AML-193 (cell line): ENCODE data around the gene NHLRC4.

ENCODE experiments used
- DNase-seq, 2 experiments: peaks; one replicate each; lab custom pipeline; 2025; lab: John Stamatoyannopoulos, UW

NHLRC4 gene

DNA sequence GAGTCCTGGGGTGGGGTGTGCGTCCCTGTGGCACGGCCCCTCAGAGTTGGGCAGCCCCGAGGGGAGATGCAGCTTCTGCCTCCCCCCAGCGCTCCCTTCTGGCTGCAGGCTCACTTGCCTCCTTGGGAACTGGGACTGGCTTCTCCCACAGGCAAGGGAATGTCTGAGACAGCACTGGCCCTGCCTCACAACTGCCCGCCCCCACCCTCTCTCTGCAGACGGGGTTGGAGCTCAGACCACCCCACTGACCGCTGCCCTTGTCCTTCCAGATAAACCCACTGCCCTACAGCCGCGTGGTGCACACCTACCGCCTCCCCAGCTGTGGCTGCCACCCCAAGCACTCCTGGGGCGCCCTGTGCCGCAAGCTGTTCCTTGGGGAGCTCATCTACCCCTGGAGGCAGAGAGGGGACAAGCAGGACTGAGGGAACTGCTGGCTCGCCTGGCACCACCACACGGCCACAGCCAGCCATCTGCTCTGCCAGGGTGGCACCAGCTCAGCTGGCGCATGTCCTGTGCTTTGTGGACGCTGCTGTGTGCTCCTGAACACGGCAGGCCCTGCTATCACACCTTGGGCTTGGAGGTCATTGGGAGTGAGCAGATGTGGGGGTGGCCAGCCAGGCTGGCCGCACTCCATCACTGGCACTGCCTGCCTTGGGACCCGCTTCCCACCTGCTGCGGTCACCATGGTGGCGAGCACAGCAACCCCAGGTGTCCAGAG lies 16.0 kb downstream of the NHLRC4 start:
- no peak for DNase-seq

DNA sequence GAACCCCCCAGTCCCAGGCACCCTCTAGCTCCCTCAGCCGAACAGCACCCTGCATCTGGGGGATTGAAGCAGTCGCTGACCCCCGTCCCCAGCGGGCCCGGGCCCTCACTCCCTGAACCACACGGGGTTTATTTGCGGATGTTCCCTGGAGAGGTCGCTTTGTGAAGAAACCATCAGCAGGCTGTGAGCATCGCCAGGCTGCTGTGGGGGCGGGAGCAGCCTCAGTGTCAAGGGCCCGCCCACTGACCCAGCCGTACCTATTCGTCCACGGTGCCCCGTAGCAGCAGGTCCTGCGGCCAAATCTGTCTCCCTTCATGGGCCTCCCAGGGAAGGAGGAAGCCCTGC lies 16.6 kb downstream of the NHLRC4 start:
- DNase-seq = no peak

DNA sequence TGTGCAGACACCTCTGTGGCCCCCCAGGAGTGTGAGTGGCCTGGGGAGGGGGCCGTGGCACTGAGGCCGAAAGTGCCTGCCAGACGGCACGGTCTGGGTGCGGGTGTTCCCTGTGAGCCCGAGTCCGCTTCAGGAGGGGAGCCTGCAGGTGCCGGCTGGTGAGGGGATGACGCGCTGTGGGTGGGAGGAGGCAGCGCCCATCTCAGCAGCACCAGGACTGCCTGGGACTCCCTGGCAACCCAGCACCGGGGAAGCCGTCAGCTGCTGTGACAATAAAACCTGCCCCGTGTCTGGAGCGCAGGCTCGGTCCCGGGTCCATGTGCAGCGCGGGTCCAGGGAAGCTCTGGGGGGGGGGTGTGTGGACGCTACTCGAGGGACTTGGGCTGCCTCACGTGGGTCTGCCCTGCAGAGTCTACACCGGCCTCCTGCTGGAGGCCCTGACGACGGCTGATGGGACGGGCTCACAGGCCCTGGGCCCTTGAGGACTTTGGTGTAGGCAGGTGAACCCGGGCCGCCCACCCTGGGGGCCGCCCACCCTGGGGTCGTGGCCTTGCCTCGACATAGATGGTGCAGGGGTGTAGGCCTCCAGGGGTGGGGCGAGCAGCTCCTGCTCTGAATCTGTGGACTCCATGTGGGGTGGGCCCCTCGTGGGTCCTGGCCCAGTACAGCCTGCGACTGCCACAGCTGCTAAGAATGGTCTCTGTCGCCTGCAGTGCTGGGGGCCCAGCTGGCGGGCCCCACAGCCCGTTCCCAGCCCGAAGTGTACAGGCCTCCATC lies 17.2 kb downstream of the NHLRC4 start:
- DNase-seq = no peak

DNA sequence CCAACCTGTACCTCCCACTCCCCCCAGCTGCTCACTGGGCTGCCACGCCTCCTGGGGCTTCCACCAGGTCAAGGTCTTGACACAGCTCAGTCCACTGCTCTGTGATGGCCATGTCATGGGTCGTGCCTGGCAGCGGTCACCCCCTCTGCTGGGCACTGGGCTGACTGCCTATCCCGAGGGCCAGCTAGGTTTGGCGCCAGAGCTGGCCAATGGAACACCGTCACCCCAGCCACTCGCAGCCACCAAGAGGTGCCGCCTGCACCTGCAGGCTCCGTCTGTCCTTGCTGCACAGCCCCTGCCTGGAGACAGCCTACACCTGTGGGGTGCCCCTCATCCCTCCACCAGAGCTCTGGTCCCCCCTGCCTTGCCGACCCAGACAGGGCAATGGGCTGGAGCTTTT lies 18.5 kb downstream of the NHLRC4 start:
- no peak for DNase-seq

DNA sequence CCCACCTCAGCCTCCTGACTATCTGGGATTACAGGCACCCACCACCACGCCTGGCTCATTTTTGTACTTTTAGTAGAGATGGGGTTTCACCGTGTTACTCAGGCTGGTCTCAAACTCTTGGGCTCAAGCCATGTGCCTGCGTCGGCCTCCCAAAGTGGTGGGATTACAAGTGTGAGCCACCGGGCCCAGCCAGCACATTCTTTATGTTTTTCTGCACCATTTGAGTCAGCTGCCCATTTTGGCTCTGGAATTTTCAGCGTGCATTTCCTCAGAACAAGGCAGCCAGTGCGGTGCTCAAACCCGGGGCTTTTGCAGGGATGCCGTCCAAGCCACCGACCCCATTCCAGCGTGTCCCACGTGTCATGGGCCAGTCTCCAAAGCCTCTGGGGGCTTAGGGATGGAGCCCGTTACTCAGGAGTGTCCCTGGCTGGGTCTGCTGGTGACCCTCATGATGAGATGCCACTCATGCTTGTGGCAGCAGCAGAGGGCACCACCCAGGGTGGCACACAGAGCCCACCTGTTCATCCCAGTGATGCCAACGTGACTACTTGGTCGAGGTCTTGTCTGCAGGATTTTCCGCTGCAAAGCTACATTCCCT lies 19.3 kb downstream of the NHLRC4 start:
- no peak for DNase-seq

DNA sequence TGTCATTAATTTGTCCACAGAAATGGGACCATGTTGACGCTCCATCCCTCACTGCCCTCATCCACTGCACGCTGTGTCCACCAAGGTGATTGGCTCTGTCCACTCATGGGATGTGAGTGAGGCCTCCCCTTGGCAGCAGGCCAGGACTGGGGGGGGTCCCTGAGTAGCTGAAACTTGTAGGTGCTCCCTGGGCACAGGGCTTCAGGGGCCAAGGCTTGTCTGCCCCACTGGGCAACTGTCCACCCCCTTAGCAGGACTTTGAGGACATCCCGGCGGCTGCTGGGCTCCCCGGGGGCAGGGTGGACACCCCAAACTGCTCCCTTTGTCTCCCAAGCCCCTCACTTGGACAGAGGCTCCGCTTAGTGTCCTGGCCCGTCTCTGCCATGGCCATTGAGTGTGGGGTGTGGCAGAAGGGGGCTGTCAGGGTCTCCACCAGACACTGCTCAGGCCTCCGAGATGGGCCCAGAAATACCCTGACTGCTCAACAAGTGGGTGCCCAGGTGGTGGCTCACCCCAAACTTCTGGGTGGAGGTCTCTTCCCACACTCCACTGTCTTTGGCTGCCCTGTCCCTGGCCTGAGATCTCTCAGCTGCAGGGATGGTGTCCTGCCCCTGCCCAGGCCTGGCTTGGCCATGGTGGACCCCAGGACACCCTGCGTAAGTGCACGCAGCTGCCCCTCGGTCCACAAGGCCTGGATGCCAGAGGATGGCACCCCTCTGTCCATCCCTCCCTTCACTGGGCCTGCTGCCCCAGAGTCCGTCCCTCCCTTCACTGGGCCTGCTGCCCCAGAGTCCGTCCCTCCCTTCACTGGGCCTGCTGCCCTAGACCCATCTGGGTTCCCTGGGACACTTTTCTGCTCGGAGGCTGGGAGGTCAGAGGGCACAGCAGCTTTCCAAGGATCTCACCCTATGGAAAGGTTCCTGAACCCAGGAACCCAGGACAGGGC lies 20.1 kb downstream of the NHLRC4 start:
- DNase-seq = no peak

DNA sequence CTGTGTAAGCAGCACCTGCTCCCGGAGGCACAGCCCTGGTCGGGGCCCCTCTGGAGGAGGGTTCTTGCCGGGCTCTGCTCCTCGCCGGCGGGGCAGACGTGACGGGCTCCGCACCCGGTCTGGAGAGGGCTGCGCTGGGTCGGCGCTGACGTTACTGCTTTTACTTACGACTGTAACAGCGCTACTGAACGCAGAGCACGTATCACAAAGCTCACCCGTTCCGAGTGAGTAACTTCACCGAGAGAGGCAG lies 21.8 kb downstream of the NHLRC4 start:
- DNase-seq = no peak

DNA sequence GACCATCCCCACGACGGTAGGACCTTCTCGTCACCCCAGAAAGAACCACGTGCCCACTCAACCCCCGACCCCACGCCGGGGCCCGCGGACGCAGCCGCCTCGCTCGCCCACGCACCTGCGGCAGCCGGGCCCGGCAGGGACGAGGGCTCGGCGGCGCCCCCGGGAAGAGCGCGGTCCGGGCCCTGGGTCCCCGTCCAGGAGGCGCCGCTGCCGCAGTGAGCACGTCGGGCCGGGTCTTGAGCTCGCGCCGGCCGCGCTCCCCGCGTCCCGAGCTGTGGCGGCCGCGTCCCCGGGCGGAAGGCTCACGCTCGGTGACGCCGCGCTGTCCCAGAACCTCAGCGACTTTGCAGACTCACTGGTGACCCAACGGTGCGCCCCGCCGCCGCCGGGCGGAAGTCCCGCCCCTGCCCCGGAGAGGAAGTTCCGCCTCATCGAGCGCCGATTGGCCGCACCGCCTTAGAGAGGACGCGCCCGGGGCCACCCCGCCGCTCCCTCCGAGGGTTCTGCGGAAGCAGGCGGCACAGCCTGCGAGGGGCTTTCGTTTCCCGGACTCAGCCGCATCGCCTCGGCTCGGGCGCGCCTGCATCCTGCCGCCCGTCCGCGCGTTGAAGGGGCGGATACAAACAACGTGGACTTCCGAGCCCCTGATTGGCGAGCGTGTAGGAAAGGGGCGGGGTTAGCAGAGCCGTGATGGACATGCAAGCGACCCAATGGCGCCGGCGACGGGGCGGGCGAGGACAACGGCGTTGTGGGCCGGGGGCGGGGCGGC lies 22.3 kb downstream of the NHLRC4 start:
- peak; percentile 83 to 89 for DNase-seq

DNA sequence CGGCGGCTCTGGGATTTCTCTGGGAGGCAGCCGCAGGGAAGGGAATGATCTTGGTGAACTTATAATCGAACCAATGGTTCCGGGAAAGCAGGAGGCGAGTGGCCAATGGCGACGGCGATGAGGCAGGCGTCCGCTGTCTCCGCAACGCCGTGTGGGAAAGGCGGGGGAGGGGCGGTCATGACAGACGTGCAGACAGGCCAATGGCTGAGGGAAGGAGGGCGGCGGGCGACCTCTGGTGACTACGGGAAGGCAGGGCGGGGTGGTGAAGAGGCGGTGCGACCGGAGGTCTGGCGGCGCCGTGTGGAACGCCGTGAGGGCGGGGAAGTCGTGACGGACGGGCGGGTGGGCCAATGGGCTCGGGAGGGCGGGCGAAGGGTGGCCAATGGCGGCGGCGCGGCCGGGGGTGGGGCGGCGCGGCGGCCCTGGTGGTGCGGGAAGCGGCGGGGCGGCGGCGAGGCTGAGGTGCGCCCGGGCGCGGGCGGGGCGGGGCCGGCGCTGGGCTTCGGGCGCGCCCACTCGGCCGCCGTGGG lies 22.9 kb downstream of the NHLRC4 start, which contains the start of gene RAB40C:
Gene RAB40C, plus strand, starts transcription at position 409 of the 530 bp plus-strand sequence. CDS start 226 bp downstream, outside the sequence.
- peak; percentile 84 to 89 for DNase-seq

DNA sequence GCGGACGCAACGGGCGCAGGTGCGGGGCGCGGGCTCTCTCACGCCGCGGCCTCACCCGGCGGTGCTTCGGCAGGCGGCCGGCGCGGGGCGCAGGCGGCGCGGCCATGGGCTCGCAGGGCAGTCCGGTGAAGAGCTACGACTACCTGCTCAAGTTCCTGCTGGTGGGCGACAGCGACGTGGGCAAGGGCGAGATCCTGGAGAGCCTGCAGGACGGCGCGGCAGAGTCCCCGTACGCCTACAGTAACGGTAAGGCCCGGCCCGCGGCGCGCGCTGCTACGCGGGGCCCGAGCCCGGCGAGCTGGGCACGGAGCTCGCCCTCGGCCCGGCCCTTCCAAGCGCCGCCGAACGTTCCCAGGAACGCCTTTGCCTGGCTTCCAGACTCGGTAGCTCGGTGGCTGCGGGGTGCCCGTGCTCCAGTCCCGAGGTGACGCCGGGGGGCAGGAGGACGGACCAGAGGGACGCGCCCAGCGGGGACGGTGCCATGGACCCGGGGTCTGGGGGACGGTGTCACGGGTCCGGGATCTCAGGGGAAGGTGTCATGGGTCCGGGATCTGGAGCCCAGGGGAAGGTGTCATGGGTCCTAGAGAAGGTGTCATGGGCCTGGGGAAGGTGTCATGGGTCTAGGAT lies 23.5 kb downstream of the NHLRC4 start:
- DNase-seq = peak in 1 of 2 experiments; percentile 14

DNA sequence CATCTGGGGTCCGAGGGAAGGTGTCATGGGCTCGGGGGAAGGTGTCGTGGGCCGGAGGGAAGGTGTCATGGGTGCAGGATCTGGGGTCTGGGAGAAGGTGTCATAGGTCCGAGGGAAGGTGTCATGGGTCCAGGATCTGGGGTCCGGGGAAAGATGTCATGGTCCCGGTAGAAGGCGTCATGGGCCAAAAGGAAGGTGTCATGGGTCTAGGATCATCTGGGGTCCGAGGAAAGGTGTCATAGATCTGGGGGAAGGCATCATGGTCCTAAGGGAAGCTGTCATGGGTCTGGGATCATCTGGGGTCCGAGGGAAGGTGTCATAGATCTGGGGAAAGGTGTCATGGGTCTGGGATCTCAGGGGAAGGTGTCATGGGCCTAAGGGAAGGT lies 24.0 kb downstream of the NHLRC4 start:
- no peak for DNase-seq

DNA sequence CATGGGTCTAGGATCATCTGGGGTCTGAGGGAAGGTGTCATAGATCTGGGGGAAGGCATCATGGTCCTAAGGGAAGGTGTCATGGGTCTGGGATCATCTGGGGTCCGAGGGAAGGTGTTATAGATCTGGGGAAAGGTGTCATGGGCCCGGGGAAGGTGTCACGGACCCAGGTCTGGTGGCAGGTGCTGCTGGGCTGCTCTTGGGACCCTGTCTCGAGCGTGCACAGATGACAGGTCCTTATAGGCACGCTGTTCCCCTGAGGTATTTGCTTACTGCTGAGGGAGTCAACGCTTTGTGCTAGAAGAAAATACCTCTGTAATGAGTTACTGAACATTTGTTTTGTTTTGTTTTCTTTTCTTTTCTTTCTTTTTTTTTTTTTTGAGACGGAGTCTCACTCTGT lies 24.4 kb downstream of the NHLRC4 start:
- DNase-seq = no peak

DNA sequence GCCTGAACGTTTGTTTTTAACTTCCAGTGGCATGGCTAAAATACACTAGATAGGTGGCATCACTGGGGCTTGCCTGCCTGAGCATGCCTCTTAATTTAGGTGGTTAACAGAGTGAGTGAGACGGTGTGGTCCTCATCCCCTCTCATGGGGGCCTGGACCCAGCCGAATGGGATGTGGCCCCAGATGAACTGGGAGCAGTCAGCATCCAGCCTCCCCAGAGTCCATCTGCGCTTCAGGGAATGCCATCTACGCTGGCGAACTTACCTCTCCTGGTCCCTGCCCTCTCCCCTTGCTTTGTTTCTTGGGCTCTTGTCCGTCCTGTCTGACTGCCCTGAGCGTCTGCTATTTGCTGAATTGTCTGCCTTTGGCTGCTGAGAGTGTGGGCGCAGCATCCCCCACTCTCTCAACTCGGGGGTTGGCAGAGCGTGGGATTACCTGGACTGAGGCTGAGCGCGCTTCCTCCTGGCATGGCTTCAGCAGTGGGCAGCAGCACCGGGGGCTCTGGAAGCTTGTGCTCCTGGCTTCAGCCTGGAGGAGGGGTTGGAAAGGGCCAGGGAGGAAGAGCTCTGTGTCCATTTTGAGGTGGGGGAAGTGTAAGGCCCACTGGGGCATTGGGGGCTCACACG lies 25.2 kb downstream of the NHLRC4 start:
- no peak for DNase-seq

DNA sequence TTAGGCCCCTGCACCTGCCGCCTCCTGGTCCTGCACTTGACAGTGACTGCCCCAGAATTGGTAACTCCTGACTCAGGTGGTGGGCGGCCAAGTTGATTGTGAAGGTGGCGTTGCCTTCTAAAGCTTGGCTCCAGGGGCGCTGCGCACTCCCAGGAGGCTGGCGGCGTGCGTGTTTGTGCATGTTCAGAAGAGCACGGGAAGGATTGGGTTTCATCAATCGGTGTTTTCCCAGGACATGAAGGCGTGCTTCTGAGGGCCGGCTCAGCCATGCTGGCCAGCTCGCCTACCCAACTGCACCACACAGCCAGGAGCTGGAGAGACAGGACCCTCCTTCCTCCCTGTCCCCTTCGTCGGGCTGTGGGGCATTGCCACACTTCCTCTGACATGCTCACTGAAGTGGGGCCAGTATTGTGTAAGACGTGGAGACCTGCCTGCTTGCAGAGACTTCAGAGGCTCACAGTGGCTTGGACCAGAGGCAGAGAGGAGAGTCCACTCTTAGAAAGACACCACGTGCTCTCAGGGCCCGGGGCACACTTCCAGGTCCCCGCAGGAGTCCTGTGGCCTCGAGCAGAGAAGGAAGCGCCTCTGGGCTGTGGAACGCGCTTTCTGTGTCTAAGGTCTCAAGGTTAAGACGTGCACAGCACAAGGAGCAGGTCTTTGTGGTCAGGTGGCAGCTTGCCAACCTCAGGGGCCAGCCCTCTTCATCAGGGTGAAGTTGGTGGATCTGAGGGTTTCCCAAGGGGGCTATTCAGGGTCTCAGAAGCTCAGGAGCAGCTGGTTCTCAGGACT lies 25.9 kb downstream of the NHLRC4 start:
- peak; percentile 96 to 98 for DNase-seq

DNA sequence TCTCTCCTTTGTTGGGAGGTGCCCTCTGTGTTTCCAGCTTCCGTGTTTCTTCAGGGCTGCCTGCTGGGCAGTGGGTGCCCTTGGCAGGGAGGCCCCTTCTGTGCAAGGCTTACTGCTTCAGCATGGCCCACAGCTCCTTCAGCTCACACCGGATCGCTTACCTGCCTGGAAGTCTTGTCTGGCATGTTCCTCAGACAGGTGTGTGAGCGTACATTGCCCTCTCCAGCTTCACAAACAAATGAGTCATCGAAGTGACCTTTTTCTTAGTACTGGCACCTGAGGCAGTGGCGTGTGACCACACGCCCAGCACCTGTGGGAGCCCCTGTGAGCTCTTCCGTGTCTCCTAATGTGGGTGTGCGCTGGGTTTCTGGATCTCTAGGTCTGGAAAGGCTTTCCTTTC lies 26.6 kb downstream of the NHLRC4 start:
- no peak for DNase-seq

DNA sequence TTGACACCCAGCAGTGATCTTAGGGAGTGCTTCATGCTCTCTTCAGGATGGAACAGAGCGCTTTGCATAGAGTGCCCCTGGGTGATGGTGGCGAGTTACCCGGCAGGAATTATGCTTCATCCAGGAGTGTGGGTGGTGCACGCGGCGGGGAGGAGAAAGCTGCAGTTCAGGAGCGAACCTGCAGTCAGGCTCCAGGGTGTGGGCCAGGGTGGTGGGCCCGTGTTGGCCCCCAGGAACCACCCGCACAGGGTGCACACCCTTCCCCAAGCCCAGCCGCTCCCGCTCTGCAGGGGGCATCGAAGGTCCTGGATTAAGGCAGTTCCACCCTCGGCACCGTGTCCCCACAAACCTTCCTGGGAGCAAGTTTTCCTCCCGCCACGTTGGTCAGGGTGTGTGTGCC lies 27.0 kb downstream of the NHLRC4 start:
- no peak for DNase-seq

DNA sequence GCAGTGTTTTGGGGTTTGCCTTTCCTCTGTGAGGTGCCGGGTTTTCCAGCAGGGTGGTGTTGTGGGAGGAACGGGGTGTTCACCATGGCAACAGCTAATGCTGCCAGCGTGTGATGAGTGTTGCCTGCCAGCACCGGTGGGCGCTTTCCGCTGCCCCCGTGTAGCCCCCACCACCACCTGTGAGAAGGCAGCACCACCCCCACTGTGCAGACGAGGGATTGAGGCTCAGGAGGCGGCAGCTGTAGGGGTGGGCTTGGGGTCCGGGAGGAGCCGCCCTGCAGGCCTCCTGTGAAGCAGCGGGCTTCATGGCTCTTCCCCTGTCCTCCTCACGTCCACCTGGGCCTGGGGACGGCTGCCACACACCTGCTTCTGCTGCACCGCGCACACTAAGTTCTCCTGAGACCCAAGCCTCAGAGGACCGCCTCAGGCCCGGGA lies 28.3 kb downstream of the NHLRC4 start:
- no peak for DNase-seq

DNA sequence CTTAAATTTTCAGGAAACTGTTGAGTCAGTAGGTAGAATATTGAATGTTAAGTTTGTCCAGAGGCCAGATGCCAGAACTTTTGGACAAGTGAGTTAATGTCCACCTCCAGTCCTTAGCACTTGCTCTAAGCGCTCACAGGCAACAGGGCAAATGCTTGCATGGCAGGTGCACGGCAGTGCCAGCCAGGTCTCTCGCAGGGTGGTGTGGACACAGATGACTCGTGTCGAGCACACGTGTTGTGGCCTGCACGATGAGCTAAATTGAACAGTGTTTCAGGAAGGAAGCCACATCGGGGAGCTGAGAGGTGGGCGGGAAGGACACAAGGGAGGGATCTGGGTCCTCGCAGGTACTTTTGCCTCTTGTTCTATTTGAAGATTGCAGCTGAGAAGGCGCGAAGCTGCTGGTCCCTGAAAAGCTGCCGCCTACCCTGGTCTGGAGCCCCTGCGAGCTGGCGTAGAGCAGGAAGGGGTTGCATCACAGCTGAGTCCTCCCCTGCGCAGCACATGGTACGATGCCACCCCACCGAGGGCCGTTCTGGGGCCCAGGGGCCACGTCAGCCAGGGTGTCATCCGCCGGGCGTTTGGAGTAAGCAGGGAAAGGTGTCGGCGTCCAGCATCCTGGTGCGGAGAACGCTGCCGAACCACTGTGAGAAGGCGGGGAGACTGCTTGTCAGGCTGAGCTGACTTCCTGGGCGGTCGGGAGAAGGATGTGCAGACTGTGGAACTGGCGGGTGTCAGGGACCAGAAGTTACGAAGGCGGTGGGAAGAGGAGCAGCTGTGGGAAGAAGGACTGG lies 29.3 kb downstream of the NHLRC4 start:
- DNase-seq = no peak

DNA sequence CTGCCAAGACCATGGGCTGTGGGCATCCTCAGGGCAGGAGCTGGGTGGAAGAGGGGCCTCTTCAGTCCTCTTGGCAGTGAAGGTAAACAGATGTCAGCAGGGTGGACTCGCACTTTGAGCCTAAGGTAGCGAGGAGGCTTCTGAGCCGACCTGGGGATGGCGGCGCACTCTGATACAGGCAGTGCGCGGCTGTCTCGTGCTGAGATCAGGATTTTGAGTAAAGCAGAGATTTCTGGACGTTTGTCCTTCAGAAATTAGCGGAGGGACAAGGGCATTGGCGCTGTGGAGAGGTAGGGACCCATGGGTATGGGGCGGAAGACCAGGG lies 29.9 kb downstream of the NHLRC4 start:
- DNase-seq = no peak
